Loucy (cell line): Measurements from ENCODE around the gene FUT4.

Experiments
- CTCF ChIP-seq: fragments of 200-600 bp; sonication (generic); conservative IDR thresholded peaks from 2 replicates; pipeline ENCODE4 v1.5.1; 2014; ENCODE audit warnings: mild to moderate bottlenecking, antibody characterized with exemption, low read length
- EZH2phosphoT487 ChIP-seq: fragments of 200-600 bp; IDR thresholded peaks from 2 replicates; pipeline ENCODE4 v1.6.1; 2018; ENCODE audit warnings: antibody characterized with exemption, mild to moderate bottlenecking, moderate library complexity, borderline replicate concordance

GRCh38 chr11:94494126-94494680 is 49.5 kb upstream of the FUT4 start:
- no peak for TF ChIP-seq CTCF
- TF ChIP-seq EZH2phosphoT487, result no peak
